GM12801 (cell line): ENCODE measurements around the gene NELFA.

Experiments used
- CTCF ChIP-seq: IDR thresholded peaks from one replicate; pipeline ENCODE4 v1.5.1; 2011; ENCODE audit warnings: control low read depth; ENCODE audit not compliant: insufficient read length; ENCODE audit errors: extremely low read depth

NELFA gene

GRCh38 chr4:1993169-1993516, 15.6 kb downstream of the NELFA start:
- no peak for TF ChIP-seq CTCF

- no peak for TF ChIP-seq CTCF
Observed at GRCh38 chr4:1992468-1993168, 16.2 kb downstream of the NELFA start.

- no peak for TF ChIP-seq CTCF
Observed at GRCh38 chr4:1991596-1992434, 17.0 kb downstream of the NELFA start.

GRCh38 chr4:1991087-1991486, 17.7 kb downstream of the NELFA start:
- TF ChIP-seq CTCF, result no peak

GRCh38 chr4:1990676-1991075, 18.1 kb downstream of the NELFA start:
- no peak for TF ChIP-seq CTCF

- TF ChIP-seq CTCF, result no peak
Observed at GRCh38 chr4:1990348-1990645, 18.5 kb downstream of the NELFA start.

- no peak for TF ChIP-seq CTCF
Observed at GRCh38 chr4:1989533-1990347, 19.0 kb downstream of the NELFA start.
